IMR-90 (cell line): ENCODE data around the gene TMED4.
"Not testable (repeated sequence)": the region's sequence is repeated elsewhere in the genome, so short reads cannot be mapped to it uniquely, and the experiment has no call there.

ENCODE experiments used
- BHLHE40 ChIP-seq: fragments of 150-350 bp; IDR thresholded peaks from 2 replicates; pipeline ENCODE4 v1.6.1; 2016; ENCODE audit warnings: mild to moderate bottlenecking, low read depth, low read length
- CEBPB ChIP-seq: IDR thresholded peaks from 2 replicates; pipeline ENCODE4 v1.6.1; 2012; ENCODE audit warnings: low read depth, low read length, improper control_type of control experiment
- FOS ChIP-seq: fragments of 150-350 bp; IDR thresholded peaks from 2 replicates; pipeline ENCODE4 v1.6.1; 2016; ENCODE audit warnings: low read depth, low read length
- MAFK ChIP-seq: IDR thresholded peaks from 2 replicates; pipeline ENCODE4 v1.6.1; 2012; ENCODE audit warnings: low read depth, low read length, improper control_type of control experiment
- MAZ ChIP-seq: IDR thresholded peaks from 2 replicates; pipeline ENCODE4 v1.6.1; 2012; ENCODE audit warnings: low read depth, mild to moderate bottlenecking, low read length, improper control_type of control experiment, moderate library complexity, borderline replicate concordance
- MXI1 ChIP-seq: IDR thresholded peaks from 2 replicates; pipeline ENCODE4 v1.6.1; 2012; ENCODE audit warnings: low read depth, mild to moderate bottlenecking, low read length, moderate library complexity, borderline replicate concordance
- POLR2A ChIP-seq: IDR thresholded peaks from 2 replicates; pipeline ENCODE4 v1.6.1; 2012; ENCODE audit warnings: mild to moderate bottlenecking, low read depth, low read length
- RAD21 ChIP-seq: IDR thresholded peaks from 2 replicates; pipeline ENCODE4 v1.6.1; 2012; ENCODE audit warnings: low read length, improper control_type of control experiment
- RFX5 ChIP-seq: IDR thresholded peaks from 2 replicates; pipeline ENCODE4 v1.8.0; 2012; ENCODE audit warnings: low read depth, mild to moderate bottlenecking, low read length, moderate library complexity
- SMC3 ChIP-seq: fragments of 150-350 bp; IDR thresholded peaks from 2 replicates; pipeline ENCODE4 v1.6.1; 2016; ENCODE audit warnings: low read depth, mild to moderate bottlenecking, antibody characterized with exemption, low read length, moderate library complexity
- TF ChIP-seq, protein P1 (sequence below): conservative IDR thresholded peaks from 2 replicates; pipeline ENCODE4 v1.5.1; 2012; ENCODE audit warnings: mild to moderate bottlenecking, low read depth, low read length, improper control_type of control experiment
- TF ChIP-seq, protein P2 (sequence below): fragments of 150-350 bp; IDR thresholded peaks from 2 replicates; pipeline ENCODE4 v1.6.1; 2017; ENCODE audit warnings: mild to moderate bottlenecking, antibody characterized with exemption, low read length, low read depth

DNA sequence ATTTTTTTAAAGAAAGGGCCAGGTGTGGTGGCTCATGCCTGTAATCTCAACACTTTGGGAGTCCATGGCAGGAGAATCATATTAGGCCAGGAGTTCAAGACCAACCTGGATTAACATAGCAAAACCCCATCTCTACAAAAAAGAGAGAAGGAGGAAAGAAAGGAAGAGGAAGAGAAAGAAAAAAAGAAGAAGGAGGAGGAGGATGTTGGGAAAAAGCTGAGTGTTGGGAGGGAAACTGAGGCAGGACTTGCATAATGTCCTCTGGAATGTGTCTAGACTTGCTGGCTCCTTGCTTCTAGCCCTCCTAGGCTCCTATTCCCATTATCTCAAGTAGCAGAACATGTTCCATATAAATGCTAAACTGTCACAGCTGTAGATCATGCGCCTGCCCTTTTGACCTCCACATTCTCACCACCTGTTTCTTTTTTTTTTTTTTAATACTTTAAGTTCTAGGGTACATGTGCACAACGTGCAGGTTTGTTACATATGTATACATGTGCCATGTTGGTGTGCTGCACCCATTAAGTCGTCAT, 29.5 kb downstream of the TMED4 start:
- not testable (repeated sequence) for TF ChIP-seq FOS, POLR2A, CEBPB, MAZ, MAFK, RFX5, MXI1, BHLHE40, RAD21, SMC3
- TF ChIP-seq, protein P1, sequence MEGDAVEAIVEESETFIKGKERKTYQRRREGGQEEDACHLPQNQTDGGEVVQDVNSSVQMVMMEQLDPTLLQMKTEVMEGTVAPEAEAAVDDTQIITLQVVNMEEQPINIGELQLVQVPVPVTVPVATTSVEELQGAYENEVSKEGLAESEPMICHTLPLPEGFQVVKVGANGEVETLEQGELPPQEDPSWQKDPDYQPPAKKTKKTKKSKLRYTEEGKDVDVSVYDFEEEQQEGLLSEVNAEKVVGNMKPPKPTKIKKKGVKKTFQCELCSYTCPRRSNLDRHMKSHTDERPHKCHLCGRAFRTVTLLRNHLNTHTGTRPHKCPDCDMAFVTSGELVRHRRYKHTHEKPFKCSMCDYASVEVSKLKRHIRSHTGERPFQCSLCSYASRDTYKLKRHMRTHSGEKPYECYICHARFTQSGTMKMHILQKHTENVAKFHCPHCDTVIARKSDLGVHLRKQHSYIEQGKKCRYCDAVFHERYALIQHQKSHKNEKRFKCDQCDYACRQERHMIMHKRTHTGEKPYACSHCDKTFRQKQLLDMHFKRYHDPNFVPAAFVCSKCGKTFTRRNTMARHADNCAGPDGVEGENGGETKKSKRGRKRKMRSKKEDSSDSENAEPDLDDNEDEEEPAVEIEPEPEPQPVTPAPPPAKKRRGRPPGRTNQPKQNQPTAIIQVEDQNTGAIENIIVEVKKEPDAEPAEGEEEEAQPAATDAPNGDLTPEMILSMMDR, result not testable (repeated sequence)
- TF ChIP-seq, protein P2, sequence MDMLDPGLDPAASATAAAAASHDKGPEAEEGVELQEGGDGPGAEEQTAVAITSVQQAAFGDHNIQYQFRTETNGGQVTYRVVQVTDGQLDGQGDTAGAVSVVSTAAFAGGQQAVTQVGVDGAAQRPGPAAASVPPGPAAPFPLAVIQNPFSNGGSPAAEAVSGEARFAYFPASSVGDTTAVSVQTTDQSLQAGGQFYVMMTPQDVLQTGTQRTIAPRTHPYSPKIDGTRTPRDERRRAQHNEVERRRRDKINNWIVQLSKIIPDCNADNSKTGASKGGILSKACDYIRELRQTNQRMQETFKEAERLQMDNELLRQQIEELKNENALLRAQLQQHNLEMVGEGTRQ, result not testable (repeated sequence)
